Retinal pigment epithelial cell (primary cell): ENCODE measurements around the gene HOXD10.

Source experiments
- DNase-seq: peaks from one replicate; pipeline ENCODE4 v3.0.0-alpha.2; 2010; ENCODE audit warnings: low read depth
- H3K4me3 ChIP-seq: 2 replicates; pipeline ENCODE4 v1.5.1; 2011; ENCODE audit warnings: mild to moderate bottlenecking, low read length, control low read depth, moderate library complexity
- CTCF ChIP-seq: conservative IDR thresholded peaks from 2 replicates; pipeline ENCODE4 v1.5.1; 2011; ENCODE audit warnings: low read depth, low read length, control low read depth, inconsistent platforms

HOXD10 gene

GRCh38 chr2:176128172-176128981 lies 11.8 kb downstream of the HOXD10 start:
- H3K4me3 ChIP-seq = no peak overlapping the region
- TF ChIP-seq CTCF = no peak
- DNase-seq = no peak

- TF ChIP-seq CTCF = no peak
These were observed 12.6 kb downstream of the HOXD10 start, which contains the start of gene HOXD8 for GRCh38 chr2:176128982-176129796. Gene HOXD8, plus strand, starts transcription at chr2:176129705. Its CDS starts 662 bp downstream, at chr2:176130367.

GRCh38 chr2:176129813-176130146 lies 13.2 kb downstream of the HOXD10 start:
- no peak for DNase-seq
- no peak overlapping the region for H3K4me3 ChIP-seq
- no peak for TF ChIP-seq CTCF

More at GRCh38 chr2:176128982-176129796, 12.6 kb downstream of the HOXD10 start, which contains the start of gene HOXD8:
- no peak within 1 kb of the TSS for H3K4me3 ChIP-seq
- no peak for DNase-seq

GRCh38 chr2:176130147-176130956 lies 13.8 kb downstream of the HOXD10 start:
- no peak for TF ChIP-seq CTCF
- no peak overlapping the region for H3K4me3 ChIP-seq

GRCh38 chr2:176130957-176131847 lies 14.6 kb downstream of the HOXD10 start:
- H3K4me3 ChIP-seq = no peak overlapping the region
- no peak for TF ChIP-seq CTCF
- no peak for DNase-seq

More at GRCh38 chr2:176130147-176130956, 13.8 kb downstream of the HOXD10 start:
- no peak for DNase-seq

- H3K4me3 ChIP-seq = no peak overlapping the region
- no peak for DNase-seq
- no peak for TF ChIP-seq CTCF
These were observed 15.2 kb downstream of the HOXD10 start for GRCh38 chr2:176131848-176132158.
